ENCODE results near the gene DNAH10. TPM values are rescaled to one million over a fixed set of nuclear protein-coding genes. Genes with fewer than 3 reads are reported as not detected.

The DNAH10 gene
- total RNA-seq, 1 experiment from 2014 or later = 0.09 TPM

DNA sequence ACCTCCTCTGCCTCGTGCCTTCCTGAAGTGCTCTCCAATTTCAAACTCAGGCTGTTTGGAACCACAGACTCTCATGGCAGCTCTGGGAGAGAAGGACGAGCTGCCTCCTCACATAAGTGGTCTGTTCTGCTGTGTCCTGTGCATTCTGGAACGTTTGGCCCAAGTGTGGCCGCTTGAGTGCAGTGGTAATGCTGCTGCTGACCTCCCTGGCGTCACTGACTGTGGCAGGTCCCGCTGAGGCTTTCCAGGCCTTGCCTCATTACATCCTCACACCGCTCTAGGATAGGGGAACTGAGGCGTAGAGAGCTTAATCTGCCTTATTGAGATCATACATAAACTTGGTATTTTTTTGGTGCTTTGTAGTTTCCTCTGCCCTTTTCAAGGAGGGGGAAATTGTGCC lies 196.4 kb downstream of the DNAH10 start (continued):
- TF ChIP-seq RELA (CRISPR knock-in tag; IDR thresholded peaks at IDR 0.05; ENCODE audit: borderline replicate concordance) = no peak
- TF ChIP-seq KAT7 (CRISPR knock-in tag; IDR thresholded peaks at IDR 0.05; ENCODE audit: borderline replicate concordance) = no peak
- TF ChIP-seq ZNF232 (CRISPR knock-in tag; IDR thresholded peaks at IDR 0.05) = no peak
- no peak for TF ChIP-seq IRF2 (CRISPR knock-in tag; IDR thresholded peaks at IDR 0.05; ENCODE audit: borderline replicate concordance, low read depth)
- no peak for TF ChIP-seq PRRX2 (CRISPR knock-in tag; IDR thresholded peaks at IDR 0.05)
- TF ChIP-seq GABPB1 (CRISPR knock-in tag; IDR thresholded peaks at IDR 0.05) = no peak
- TF ChIP-seq RORB (CRISPR knock-in tag; IDR thresholded peaks at IDR 0.05) = no peak

- Mint-ChIP-seq H3K4me1 (no peaks in the 10 kb centered on the region), H3K27ac (no peak overlapping the region), H3K36me3 (no peaks in the 10 kb centered on the region), H3K27me3 (ENCODE audit: low read depth) (peaks cover 91% of the 10 kb centered on the region), H3K4me3 (no peak overlapping the region), H3K9me3 (no peaks in the 10 kb centered on the region)
- TF ChIP-seq FOXP1 (CRISPR knock-in tag; IDR thresholded peaks at IDR 0.05; ENCODE audit: borderline replicate concordance) (no peak), STAT6 (CRISPR knock-in tag; conservative IDR thresholded peaks at IDR 0.05; ENCODE audit: low read depth) (no peak), SMAD4 (CRISPR knock-in tag; IDR thresholded peaks at IDR 0.05) (no peak), RORB (CRISPR knock-in tag; IDR thresholded peaks at IDR 0.05) (no peak), TEAD1 (CRISPR knock-in tag; IDR thresholded peaks at IDR 0.05) (no peak)
- TF ChIP-seq, protein P1, sequence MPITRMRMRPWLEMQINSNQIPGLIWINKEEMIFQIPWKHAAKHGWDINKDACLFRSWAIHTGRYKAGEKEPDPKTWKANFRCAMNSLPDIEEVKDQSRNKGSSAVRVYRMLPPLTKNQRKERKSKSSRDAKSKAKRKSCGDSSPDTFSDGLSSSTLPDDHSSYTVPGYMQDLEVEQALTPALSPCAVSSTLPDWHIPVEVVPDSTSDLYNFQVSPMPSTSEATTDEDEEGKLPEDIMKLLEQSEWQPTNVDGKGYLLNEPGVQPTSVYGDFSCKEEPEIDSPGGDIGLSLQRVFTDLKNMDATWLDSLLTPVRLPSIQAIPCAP (CRISPR knock-in tag; IDR thresholded peaks at IDR 0.05) = no peak
- TF ChIP-seq, protein P2, sequence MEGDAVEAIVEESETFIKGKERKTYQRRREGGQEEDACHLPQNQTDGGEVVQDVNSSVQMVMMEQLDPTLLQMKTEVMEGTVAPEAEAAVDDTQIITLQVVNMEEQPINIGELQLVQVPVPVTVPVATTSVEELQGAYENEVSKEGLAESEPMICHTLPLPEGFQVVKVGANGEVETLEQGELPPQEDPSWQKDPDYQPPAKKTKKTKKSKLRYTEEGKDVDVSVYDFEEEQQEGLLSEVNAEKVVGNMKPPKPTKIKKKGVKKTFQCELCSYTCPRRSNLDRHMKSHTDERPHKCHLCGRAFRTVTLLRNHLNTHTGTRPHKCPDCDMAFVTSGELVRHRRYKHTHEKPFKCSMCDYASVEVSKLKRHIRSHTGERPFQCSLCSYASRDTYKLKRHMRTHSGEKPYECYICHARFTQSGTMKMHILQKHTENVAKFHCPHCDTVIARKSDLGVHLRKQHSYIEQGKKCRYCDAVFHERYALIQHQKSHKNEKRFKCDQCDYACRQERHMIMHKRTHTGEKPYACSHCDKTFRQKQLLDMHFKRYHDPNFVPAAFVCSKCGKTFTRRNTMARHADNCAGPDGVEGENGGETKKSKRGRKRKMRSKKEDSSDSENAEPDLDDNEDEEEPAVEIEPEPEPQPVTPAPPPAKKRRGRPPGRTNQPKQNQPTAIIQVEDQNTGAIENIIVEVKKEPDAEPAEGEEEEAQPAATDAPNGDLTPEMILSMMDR (IDR thresholded peaks at IDR 0.05) = no peak
- TF ChIP-seq, protein P3, sequence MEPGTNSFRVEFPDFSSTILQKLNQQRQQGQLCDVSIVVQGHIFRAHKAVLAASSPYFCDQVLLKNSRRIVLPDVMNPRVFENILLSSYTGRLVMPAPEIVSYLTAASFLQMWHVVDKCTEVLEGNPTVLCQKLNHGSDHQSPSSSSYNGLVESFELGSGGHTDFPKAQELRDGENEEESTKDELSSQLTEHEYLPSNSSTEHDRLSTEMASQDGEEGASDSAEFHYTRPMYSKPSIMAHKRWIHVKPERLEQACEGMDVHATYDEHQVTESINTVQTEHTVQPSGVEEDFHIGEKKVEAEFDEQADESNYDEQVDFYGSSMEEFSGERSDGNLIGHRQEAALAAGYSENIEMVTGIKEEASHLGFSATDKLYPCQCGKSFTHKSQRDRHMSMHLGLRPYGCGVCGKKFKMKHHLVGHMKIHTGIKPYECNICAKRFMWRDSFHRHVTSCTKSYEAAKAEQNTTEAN (CRISPR knock-in tag; IDR thresholded peaks at IDR 0.05) = no peak
- ChIA-PET CTCF (interaction anchor here (1.2 to 2.1 kb wide), 2 partner anchors 20 to 74 kb away, joined by 3 to 7 read pairs; no protein-coding TSS in a partner anchor), POLR2A (no interaction called here)
- DNase-seq (ENCODE audit: low spot score) (no peak), ATAC-seq (no peak)
Observed at GRCh38 chr12:123958876-123959275, 196.8 kb downstream of the DNAH10 start.

DNA sequence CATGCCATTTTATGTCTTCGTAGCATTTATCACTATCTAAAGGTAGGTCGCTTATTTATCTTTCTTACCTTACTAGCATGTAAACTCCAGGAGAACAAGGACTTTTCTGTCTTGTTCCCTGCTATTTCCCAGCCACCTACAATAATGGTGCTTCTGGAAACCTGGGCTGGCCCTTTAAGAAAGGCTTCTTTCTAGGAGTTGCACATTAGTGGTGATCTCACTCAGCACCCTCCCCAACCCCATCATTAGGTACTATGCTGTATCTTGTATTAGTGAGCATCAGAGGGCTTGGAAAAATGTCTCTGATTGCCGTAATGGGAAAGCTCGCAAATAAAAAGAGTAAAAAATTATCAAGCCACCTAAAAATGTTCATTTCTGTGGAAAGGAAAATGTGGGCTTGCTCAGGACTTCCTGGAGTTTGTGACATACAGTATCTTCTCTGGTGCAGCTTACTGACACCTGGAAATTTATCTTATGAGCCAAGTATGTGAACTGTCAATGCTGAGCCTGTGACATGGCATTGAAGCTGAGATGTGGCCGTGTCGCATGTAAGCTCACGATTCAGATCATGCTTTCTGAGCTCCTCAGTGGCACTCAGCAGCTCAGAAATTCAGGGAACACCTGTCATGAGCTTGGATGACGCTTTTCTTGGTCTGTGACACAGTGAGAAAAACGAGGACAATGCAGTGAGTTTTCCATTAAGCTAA lies 198.1 kb downstream of the DNAH10 start:
- DNase-seq (ENCODE audit: low spot score) = no peak
- Mint-ChIP-seq H3K4me1 (no peaks in the 10 kb centered on the region), H3K36me3 (no peaks in the 10 kb centered on the region), H3K9me3 (no peaks in the 10 kb centered on the region), H3K27ac (no peak overlapping the region), H3K4me3 (no peak overlapping the region), H3K27me3 (ENCODE audit: low read depth) (peaks cover 92% of the 10 kb centered on the region)
- ChIA-PET CTCF (interaction anchor here (0.8 to 2.1 kb wide), 4 partner anchors 13 to 118 kb away, joined by 3 to 7 read pairs (median 4); partner anchors contain the start of genes CCDC92 and ZNF664), POLR2A (no interaction called here)
- no peak for ATAC-seq
- TF ChIP-seq RORB (CRISPR knock-in tag; IDR thresholded peaks at IDR 0.05) = no peak
- TF ChIP-seq, protein P4, sequence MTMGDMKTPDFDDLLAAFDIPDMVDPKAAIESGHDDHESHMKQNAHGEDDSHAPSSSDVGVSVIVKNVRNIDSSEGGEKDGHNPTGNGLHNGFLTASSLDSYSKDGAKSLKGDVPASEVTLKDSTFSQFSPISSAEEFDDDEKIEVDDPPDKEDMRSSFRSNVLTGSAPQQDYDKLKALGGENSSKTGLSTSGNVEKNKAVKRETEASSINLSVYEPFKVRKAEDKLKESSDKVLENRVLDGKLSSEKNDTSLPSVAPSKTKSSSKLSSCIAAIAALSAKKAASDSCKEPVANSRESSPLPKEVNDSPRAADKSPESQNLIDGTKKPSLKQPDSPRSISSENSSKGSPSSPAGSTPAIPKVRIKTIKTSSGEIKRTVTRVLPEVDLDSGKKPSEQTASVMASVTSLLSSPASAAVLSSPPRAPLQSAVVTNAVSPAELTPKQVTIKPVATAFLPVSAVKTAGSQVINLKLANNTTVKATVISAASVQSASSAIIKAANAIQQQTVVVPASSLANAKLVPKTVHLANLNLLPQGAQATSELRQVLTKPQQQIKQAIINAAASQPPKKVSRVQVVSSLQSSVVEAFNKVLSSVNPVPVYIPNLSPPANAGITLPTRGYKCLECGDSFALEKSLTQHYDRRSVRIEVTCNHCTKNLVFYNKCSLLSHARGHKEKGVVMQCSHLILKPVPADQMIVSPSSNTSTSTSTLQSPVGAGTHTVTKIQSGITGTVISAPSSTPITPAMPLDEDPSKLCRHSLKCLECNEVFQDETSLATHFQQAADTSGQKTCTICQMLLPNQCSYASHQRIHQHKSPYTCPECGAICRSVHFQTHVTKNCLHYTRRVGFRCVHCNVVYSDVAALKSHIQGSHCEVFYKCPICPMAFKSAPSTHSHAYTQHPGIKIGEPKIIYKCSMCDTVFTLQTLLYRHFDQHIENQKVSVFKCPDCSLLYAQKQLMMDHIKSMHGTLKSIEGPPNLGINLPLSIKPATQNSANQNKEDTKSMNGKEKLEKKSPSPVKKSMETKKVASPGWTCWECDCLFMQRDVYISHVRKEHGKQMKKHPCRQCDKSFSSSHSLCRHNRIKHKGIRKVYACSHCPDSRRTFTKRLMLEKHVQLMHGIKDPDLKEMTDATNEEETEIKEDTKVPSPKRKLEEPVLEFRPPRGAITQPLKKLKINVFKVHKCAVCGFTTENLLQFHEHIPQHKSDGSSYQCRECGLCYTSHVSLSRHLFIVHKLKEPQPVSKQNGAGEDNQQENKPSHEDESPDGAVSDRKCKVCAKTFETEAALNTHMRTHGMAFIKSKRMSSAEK (CRISPR knock-in tag; IDR thresholded peaks at IDR 0.05; ENCODE audit: borderline replicate concordance) = no peak
- TF ChIP-seq KAT7 (CRISPR knock-in tag; IDR thresholded peaks at IDR 0.05; ENCODE audit: borderline replicate concordance) = no peak
- TF ChIP-seq, protein P5, sequence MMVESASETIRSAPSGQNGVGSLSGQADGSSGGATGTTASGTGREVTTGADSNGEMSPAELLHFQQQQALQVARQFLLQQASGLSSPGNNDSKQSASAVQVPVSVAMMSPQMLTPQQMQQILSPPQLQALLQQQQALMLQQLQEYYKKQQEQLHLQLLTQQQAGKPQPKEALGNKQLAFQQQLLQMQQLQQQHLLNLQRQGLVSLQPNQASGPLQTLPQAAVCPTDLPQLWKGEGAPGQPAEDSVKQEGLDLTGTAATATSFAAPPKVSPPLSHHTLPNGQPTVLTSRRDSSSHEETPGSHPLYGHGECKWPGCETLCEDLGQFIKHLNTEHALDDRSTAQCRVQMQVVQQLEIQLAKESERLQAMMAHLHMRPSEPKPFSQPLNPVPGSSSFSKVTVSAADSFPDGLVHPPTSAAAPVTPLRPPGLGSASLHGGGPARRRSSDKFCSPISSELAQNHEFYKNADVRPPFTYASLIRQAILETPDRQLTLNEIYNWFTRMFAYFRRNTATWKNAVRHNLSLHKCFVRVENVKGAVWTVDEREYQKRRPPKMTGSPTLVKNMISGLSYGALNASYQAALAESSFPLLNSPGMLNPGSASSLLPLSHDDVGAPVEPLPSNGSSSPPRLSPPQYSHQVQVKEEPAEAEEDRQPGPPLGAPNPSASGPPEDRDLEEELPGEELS (CRISPR knock-in tag; IDR thresholded peaks at IDR 0.05) = no peak
- no peak for TF ChIP-seq USF1 (CRISPR knock-in tag; IDR thresholded peaks at IDR 0.05)
- TF ChIP-seq FOXK1 (CRISPR knock-in tag; IDR thresholded peaks at IDR 0.05) = no peak
- TF ChIP-seq ZNF219 (CRISPR knock-in tag; IDR thresholded peaks at IDR 0.05; ENCODE audit: borderline replicate concordance) = no peak
